ENCODE measurements around the gene CD209. TPM values are rescaled to one million over a fixed set of nuclear protein-coding genes. Genes with fewer than 3 reads are reported as not detected.

The CD209 gene
- total RNA-seq, 4 donors from 2014 or later: 2.6 to 14.4 (median 8.8) TPM; not detected in 1

DNA sequence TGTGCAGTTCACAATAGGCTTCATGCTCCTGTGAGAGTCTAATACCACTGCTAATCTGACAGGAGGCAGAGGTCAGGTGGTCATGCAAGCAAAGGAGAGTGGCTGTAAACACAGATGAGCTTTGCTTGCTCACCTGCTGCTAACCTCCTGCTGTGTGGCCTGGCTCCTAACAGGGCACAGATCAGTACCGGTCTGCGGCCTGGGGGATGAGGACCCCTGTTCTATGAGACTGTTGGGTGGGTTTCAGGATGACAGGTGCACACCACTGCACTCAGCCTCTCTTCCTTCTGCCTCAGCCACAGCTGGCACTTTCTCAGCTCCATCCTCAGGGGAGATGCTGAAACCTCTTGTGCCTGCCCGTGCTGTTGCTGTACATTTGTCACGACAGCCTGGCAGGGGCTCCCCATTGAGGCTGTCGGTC, 25.1 kb downstream of the CD209 start:
- Histone ChIP-seq H3K36me3 (no peaks in the 10 kb centered on the region), H3K4me3 (no peak overlapping the region), H3K4me1 (no peaks in the 10 kb centered on the region), H3K27ac (no peak overlapping the region), H3K9me3 (no peaks in the 10 kb centered on the region), H3K27me3 (no peaks in the 10 kb centered on the region)
- no peak for DNase-seq
- intact Hi-C loops (cut with DNase I; ENCODE audit: low total_unique reads): no loop called here
- no peak for TF ChIP-seq POLR2A (IDR thresholded peaks at IDR 0.05)
- TF ChIP-seq, protein P1, sequence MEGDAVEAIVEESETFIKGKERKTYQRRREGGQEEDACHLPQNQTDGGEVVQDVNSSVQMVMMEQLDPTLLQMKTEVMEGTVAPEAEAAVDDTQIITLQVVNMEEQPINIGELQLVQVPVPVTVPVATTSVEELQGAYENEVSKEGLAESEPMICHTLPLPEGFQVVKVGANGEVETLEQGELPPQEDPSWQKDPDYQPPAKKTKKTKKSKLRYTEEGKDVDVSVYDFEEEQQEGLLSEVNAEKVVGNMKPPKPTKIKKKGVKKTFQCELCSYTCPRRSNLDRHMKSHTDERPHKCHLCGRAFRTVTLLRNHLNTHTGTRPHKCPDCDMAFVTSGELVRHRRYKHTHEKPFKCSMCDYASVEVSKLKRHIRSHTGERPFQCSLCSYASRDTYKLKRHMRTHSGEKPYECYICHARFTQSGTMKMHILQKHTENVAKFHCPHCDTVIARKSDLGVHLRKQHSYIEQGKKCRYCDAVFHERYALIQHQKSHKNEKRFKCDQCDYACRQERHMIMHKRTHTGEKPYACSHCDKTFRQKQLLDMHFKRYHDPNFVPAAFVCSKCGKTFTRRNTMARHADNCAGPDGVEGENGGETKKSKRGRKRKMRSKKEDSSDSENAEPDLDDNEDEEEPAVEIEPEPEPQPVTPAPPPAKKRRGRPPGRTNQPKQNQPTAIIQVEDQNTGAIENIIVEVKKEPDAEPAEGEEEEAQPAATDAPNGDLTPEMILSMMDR (IDR thresholded peaks at IDR 0.05): no peak

DNA sequence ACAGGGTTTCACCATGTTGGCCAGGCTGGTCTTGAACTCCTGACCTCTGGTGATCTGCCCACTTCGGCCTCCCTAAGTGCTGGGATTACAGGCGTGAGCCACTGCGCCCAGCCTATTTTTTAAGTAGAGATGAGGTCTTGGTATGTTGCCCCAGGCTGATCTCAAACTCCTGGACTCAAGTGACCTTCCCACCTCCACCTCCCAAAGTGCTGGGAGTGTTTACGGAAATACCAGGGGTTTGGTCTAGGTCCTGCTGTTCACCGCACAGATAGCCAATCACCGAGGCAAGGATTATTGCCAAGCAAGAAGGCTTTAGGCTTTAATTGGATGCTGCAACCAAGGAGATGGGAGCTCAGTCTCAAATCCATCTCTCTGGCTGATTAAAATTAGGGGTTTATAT, 27.0 kb downstream of the CD209 start:
- Histone ChIP-seq H3K4me1 (no peaks in the 10 kb centered on the region), H3K4me3 (no peak overlapping the region), H3K9me3 (no peaks in the 10 kb centered on the region), H3K36me3 (no peaks in the 10 kb centered on the region), H3K27ac (no peak overlapping the region), H3K27me3 (no peaks in the 10 kb centered on the region)
- intact Hi-C loops (cut with DNase I; ENCODE audit: low total_unique reads): no loop called here
- DNase-seq: no peak
- no peak for TF ChIP-seq POLR2A (IDR thresholded peaks at IDR 0.05)
- TF ChIP-seq, protein P1 (IDR thresholded peaks at IDR 0.05): no peak

DNA sequence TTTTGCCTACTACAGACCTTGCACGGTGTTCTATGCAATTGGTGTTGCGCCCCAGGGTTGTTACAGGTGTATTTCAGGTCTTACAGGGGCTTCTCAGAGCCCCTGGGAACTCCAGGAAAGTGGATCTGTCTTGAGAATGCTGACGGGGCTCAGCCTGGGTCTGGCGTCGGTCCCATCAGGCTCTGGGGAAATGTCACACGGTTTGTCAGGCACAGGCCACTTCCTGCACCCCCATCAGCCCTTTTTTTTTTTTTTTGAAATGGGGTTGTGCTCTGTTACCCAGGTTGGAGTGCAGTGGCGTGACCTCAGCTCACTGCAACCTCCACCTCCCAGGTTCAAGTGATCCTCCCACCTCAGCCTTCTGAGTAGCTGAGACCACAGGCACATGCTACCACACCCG, 28.7 kb downstream of the CD209 start:
- intact Hi-C loops (cut with DNase I; ENCODE audit: low total_unique reads): no loop called here

DNA sequence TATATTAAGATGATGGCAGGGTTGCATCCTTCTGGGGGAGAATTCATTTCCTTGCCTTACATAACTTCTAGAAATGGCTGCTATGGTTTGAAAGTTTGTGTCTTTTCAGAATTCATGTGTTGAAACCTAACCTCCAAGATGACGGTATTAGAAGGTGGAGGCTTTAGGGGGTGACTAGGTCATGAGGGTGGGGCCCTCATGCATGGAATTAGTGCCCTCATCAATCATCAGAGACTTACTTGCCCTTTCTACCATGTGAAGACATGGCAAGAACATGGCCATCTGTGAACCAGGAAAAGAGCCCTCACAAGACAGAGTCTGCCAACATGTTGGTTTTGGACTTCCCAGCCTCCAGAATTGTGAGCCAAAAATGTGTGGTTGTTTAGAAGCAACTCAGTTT, 30.6 kb downstream of the CD209 start:
- Histone ChIP-seq H3K27me3 (no peaks in the 10 kb centered on the region), H3K27ac (no peak overlapping the region), H3K4me1 (no peaks in the 10 kb centered on the region), H3K36me3 (no peaks in the 10 kb centered on the region), H3K9me3 (no peaks in the 10 kb centered on the region), H3K4me3 (no peak overlapping the region)
- no peak for DNase-seq
- TF ChIP-seq POLR2A (IDR thresholded peaks at IDR 0.05): no peak
- TF ChIP-seq, protein P1 (IDR thresholded peaks at IDR 0.05): no peak
- intact Hi-C loops (cut with DNase I; ENCODE audit: low total_unique reads): no loop called here

More for the DNA sequence above, 28.7 kb downstream of the CD209 start:
- Histone ChIP-seq H3K27me3 (no peaks in the 10 kb centered on the region), H3K27ac (no peak overlapping the region), H3K9me3 (no peaks in the 10 kb centered on the region), H3K36me3 (no peaks in the 10 kb centered on the region), H3K4me3 (no peak overlapping the region), H3K4me1 (no peaks in the 10 kb centered on the region)
- DNase-seq: no peak
- TF ChIP-seq, protein P1 (IDR thresholded peaks at IDR 0.05): no peak
- no peak for TF ChIP-seq POLR2A (IDR thresholded peaks at IDR 0.05)

DNA sequence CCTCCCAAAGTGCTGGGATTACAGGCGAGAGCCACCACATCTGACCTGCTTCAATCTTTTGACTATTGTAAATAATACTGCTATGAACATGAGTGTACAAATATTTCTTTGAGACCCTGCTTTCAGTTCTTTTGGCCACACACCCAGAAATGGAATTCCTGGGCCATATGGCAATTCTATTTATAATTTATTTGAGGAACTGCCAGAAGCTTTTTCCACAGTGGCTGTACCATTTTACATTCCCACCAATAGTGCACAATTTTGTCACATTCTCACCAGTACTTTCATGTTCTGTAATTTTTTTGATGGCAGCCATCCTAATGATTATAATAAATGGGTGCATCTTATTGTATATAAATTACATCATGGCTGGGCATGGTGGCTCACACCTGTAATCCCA, 31.7 kb downstream of the CD209 start:
- intact Hi-C loops (cut with DNase I; ENCODE audit: low total_unique reads): no loop called here
- TF ChIP-seq, protein P1 (IDR thresholded peaks at IDR 0.05): no peak
- TF ChIP-seq POLR2A (IDR thresholded peaks at IDR 0.05): no peak
- DNase-seq: no peak

More for the DNA sequence above, 31.7 kb downstream of the CD209 start:
- no peaks in the 10 kb centered on the region for H3K27me3 ChIP-seq
- no peak overlapping the region for H3K27ac ChIP-seq
- H3K4me1 ChIP-seq: no peaks in the 10 kb centered on the region
- H3K9me3 ChIP-seq: no peaks in the 10 kb centered on the region
- H3K36me3 ChIP-seq: no peaks in the 10 kb centered on the region
- no peak overlapping the region for H3K4me3 ChIP-seq

Data from uterus (tissue), 4 donors.